ENCODE measurements around the gene CAPNS2. TPM values are rescaled to one million over a fixed set of nuclear protein-coding genes. Genes with fewer than 3 reads are reported as not detected.

The CAPNS2 gene
- total RNA-seq, 1 experiment from 2014 or later = 0.26 TPM

- Histone ChIP-seq H3K36me3 (ENCODE audit: low read depth, low read length) (no peaks in the 10 kb centered on the region), H3K27me3 (ENCODE audit: low read length) (no peaks in the 10 kb centered on the region), H3F3A (ENCODE audit: low read length, unreplicated experiment) (no peaks in the 10 kb centered on the region), H3K9me2 (replicated peaks; ENCODE audit: low read length) (no peaks in the 10 kb centered on the region), H3K4me2 (ENCODE audit: low read length) (no peak overlapping the region), H3K9ac (ENCODE audit: low read length) (no peak overlapping the region), H3K4me1 (ENCODE audit: insufficient read depth, low read length) (0 out of 2 replicates have a peak, but pooled peaks cover 8% of the 10 kb centered on the region), H3K27ac (ENCODE audit: low read length) (no peak overlapping the region), H2AFZ (ENCODE audit: low read length) (no peak overlapping the region), H4K20me1 (ENCODE audit: low read length) (no peaks in the 10 kb centered on the region), H3K9me3 (ENCODE audit: low read length) (no peaks in the 10 kb centered on the region), H3K4me3 (ENCODE audit: low read length) (no peak overlapping the region), H3K79me2 (ENCODE audit: low read length) (no peaks in the 10 kb centered on the region)
- DNase-seq = no peak
- intact Hi-C loops (cut with micrococcal nuclease) = no loop called here
- no peak for TF ChIP-seq CTCF (conservative IDR thresholded peaks at IDR 0.05; ENCODE audit: low read depth, low read length)
- no peak for TF ChIP-seq EZH2 (IDR thresholded peaks at IDR 0.05; ENCODE audit: low read length, unreplicated experiment)
- no peak for TF ChIP-seq EZH2phosphoT487 (IDR thresholded peaks at IDR 0.05; ENCODE audit: borderline replicate concordance, low read length)
- BruUV-seq (replicated peaks) = no TSS peak
- ChIA-PET CTCF (no interaction called here), POLR2A (ENCODE audit: unreplicated experiment) (no interaction called here)
- ATAC-seq = no peak
Measured at GRCh38 chr16:55527885-55528284, 38.6 kb upstream of the CAPNS2 start.

GRCh38 chr16:55529018-55529417, 37.5 kb upstream of the CAPNS2 start:
- no peak for TF ChIP-seq CTCF (conservative IDR thresholded peaks at IDR 0.05; ENCODE audit: low read depth, low read length)
- no peak for TF ChIP-seq EZH2phosphoT487 (IDR thresholded peaks at IDR 0.05; ENCODE audit: borderline replicate concordance, low read length)
- TF ChIP-seq EZH2 (IDR thresholded peaks at IDR 0.05; ENCODE audit: low read length, unreplicated experiment) = no peak
- no peaks in the 10 kb centered on the region for H3K9me3 ChIP-seq (ENCODE audit: low read length)
- no peak overlapping the region for H3K4me3 ChIP-seq (ENCODE audit: low read length)
- ChIA-PET POLR2A (ENCODE audit: unreplicated experiment) (no interaction called here), CTCF (no interaction called here)
- intact Hi-C loops (cut with micrococcal nuclease) = no loop called here
- H3K36me3 ChIP-seq (ENCODE audit: low read depth, low read length) = no peaks in the 10 kb centered on the region
- BruUV-seq (replicated peaks) = no TSS peak
- no peaks in the 10 kb centered on the region for H4K20me1 ChIP-seq (ENCODE audit: low read length)
- no peaks in the 10 kb centered on the region for H3K79me2 ChIP-seq (ENCODE audit: low read length)
- H3K27ac ChIP-seq (ENCODE audit: low read length) = no peak overlapping the region
- no peaks in the 10 kb centered on the region for H3K9me2 ChIP-seq (replicated peaks; ENCODE audit: low read length)
- no peaks in the 10 kb centered on the region for H3K27me3 ChIP-seq (ENCODE audit: low read length)
- H3K4me2 ChIP-seq (ENCODE audit: low read length) = no peak overlapping the region
- no peaks in the 10 kb centered on the region for H3F3A ChIP-seq (ENCODE audit: low read length, unreplicated experiment)
- ATAC-seq (no peak), DNase-seq (no peak)
- H2AFZ ChIP-seq (ENCODE audit: low read length) = no peak overlapping the region
- H3K4me1 ChIP-seq (ENCODE audit: insufficient read depth, low read length) = 0 out of 2 replicates have a peak, but pooled peaks cover 8% of the 10 kb centered on the region
- H3K9ac ChIP-seq (ENCODE audit: low read length) = no peak overlapping the region

- ChIA-PET POLR2A (ENCODE audit: unreplicated experiment) (no interaction called here), CTCF (no interaction called here)
- Histone ChIP-seq H2AFZ (ENCODE audit: low read length) (no peak overlapping the region), H4K20me1 (ENCODE audit: low read length) (no peaks in the 10 kb centered on the region), H3K9me2 (replicated peaks; ENCODE audit: low read length) (no peaks in the 10 kb centered on the region), H3K36me3 (ENCODE audit: low read depth, low read length) (no peaks in the 10 kb centered on the region), H3K4me1 (ENCODE audit: insufficient read depth, low read length) (0 out of 2 replicates have a peak, but pooled peaks cover 8% of the 10 kb centered on the region), H3K79me2 (ENCODE audit: low read length) (no peaks in the 10 kb centered on the region), H3K27ac (ENCODE audit: low read length) (no peak overlapping the region), H3K9me3 (ENCODE audit: low read length) (no peaks in the 10 kb centered on the region), H3K4me3 (ENCODE audit: low read length) (no peak overlapping the region), H3K4me2 (ENCODE audit: low read length) (peak overlapping the region; percentile 16; the same call in 1 of the 2 replicates), H3F3A (ENCODE audit: low read length, unreplicated experiment) (no peaks in the 10 kb centered on the region), H3K9ac (ENCODE audit: low read length) (no peak overlapping the region), H3K27me3 (ENCODE audit: low read length) (no peaks in the 10 kb centered on the region)
- intact Hi-C loops (cut with micrococcal nuclease) = no loop called here
- TF ChIP-seq EZH2 (IDR thresholded peaks at IDR 0.05; ENCODE audit: low read length, unreplicated experiment) (no peak), CTCF (conservative IDR thresholded peaks at IDR 0.05; ENCODE audit: low read depth, low read length) (no peak), EZH2phosphoT487 (IDR thresholded peaks at IDR 0.05; ENCODE audit: borderline replicate concordance, low read length) (no peak)
- peak; percentile 33 for DNase-seq
- no TSS peak for BruUV-seq (replicated peaks)
- ATAC-seq = no peak
Measured at GRCh38 chr16:55530316-55530856, 36.1 kb upstream of the CAPNS2 start.
